HG03521 (cell line): ENCODE measurements around the gene PCDHGB3.
"Not testable (repeated sequence)": the region's sequence is repeated elsewhere in the genome, so short reads cannot be mapped to it uniquely, and the experiment has no call there.

Experiments
- ATAC-seq: cut with Tn5 transposase; IDR thresholded peaks from one replicate; pipeline ENCODE4 v1.9.1; 2021; ENCODE audit warnings: mild to moderate bottlenecking, moderate library complexity; ENCODE audit not compliant: unreplicated experiment

The PCDHGB3 gene

DNA sequence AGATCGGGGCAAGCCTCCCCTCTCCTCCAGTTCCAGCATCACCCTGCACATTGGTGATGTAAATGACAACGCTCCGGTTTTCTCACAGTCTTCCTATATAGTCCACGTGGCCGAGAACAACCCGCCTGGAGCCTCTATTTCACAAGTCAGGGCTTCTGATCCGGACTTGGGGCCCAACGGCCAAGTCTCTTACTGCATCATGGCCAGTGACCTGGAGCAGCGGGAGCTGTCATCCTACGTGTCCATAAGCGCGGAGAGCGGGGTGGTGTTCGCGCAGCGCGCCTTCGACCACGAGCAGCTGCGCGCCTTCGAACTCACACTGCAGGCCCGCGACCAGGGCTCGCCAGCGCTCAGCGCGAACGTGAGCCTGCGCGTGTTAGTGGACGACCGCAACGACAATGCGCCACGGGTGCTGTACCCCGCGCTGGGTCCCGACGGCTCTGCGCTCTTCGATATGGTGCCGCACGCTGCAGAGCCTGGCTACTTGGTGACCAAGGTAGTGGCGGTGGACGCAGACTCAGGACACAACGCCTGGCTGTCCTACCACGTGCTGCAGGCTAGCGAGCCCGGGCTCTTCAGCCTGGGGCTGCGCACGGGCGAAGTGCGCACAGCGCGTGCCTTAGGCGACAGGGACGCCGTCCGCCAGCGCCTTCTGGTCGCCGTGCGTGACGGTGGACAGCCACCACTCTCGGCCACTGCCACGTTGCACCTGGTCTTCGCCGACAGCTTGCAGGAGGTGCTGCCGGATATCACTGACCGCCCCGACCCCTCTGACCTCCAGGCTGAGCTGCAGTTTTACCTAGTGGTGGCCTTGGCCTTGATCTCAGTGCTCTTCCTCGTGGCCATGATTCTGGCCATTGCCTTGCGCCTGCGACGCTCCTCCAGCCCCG, 19.4 kb downstream of the PCDHGB3 start:
- no peak for ATAC-seq

- no peak for ATAC-seq
Observed at GRCh38 chr5:141392429-141393198, 22.6 kb downstream of the PCDHGB3 start, which contains the start of gene PCDHGA8. Gene PCDHGA8, plus strand, starts transcription at chr5:141392633. Its CDS starts 181 bp downstream, at chr5:141392814.

- no peak for ATAC-seq
Observed at GRCh38 chr5:141393267-141393666, 23.2 kb downstream of the PCDHGB3 start.

DNA sequence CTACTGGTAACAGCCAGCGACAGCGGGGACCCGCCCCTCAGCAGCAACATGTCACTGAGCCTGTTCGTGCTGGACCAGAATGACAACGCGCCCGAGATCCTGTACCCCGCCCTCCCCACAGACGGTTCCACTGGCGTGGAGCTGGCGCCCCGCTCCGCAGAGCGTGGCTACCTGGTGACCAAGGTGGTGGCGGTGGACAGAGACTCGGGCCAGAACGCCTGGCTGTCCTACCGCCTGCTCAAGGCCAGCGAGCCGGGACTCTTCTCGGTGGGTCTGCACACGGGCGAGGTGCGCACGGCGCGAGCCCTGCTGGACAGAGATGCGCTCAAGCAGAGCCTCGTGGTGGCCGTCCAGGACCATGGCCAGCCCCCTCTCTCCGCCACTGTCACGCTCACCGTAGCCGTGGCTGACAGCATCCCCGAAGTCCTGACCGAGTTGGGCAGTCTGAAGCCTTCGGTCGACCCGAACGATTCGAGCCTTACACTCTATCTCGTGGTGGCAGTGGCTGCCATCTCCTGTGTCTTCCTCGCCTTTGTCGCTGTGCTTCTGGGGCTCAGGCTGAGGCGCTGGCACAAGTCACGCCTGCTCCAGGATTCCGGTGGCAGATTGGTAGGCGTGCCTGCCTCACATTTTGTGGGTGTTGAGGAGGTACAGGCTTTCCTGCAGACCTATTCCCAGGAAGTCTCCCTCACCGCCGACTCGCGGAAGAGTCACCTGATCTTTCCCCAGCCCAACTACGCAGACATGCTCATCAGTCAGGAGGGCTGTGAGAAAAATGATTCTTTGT, 24.6 kb downstream of the PCDHGB3 start:
- ATAC-seq, result not testable (repeated sequence)

DNA sequence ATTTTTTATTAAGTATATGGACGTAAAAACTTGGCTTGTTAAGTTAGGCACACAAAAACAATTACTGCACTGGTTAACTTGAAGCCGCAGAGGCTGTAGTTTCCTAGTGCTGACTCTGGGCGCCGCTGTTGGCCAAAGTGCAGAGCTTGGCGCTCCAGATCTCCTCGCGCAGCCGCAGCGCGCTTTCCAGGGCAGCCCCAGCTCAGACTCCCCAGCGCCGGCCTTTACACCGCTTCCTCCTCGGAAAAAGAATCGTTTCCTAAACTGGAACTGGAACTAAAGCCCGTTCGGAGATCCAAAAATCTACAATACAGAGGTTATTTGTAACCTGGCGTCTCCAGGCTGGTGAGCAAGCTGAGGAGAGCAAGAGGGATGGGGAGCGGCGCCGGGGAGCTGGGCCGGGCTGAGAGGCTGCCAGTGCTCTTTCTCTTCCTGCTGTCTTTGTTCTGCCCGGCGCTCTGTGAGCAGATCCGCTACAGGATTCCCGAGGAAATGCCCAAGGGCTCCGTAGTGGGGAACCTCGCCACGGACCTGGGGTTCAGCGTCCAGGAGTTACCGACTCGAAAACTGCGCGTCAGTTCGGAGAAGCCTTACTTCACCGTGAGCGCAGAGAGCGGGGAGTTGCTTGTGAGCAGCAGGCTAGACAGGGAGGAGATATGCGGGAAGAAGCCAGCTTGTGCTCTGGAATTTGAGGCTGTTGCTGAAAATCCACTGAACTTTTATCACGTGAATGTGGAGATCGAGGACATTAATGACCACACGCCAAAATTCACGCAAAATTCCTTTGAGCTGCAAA, 27.9 kb downstream of the PCDHGB3 start, which contains the start of gene PCDHGB5:
TSS of gene PCDHGB5 (plus strand) at position 192 of the 796 bp plus-strand sequence. CDS start at position 373, 181 bp downstream.
- peak; percentile 97 for ATAC-seq

DNA sequence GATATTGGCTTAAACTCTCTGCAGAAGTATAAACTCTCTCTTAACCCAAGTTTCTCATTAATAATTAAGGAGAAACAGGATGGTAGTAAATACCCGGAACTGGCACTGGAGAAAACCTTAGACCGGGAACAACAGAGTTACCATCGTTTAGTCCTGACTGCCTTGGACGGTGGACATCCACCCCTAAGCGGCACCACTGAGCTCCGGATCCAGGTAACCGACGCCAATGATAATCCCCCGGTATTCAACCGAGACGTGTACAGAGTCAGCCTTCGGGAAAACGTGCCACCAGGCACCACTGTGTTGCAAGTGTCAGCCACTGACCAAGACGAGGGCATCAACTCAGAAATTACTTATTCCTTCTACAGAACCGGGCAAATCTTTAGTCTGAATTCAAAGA, 28.6 kb downstream of the PCDHGB3 start:
- no peak for ATAC-seq

DNA sequence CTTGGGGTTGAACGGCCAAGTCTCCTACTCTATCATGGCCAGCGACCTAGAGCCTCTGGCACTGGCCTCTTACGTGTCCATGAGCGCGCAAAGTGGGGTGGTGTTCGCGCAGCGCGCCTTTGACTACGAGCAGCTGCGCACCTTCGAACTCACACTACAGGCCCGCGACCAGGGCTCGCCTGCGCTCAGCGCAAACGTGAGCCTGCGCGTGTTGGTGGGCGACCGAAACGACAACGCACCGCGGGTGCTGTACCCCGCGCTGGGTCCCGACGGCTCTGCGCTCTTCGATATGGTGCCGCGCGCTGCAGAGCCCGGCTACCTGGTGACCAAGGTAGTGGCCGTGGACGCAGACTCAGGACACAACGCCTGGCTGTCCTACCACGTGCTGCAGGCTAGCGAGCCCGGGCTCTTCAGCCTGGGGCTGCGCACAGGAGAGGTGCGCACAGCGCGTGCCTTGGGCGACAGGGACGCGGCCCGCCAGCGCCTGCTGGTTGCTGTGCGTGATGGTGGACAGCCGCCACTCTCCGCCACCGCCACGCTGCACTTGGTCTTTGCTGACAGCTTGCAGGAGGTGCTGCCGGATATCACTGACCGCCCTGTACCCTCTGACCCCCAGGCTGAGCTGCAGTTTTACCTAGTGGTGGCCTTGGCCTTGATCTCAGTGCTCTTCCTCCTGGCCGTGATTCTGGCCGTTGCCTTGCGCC, 29.7 kb downstream of the PCDHGB3 start:
- ATAC-seq, result no peak

- no peak for ATAC-seq
Observed at GRCh38 chr5:141402553-141403243, 32.7 kb downstream of the PCDHGB3 start, which contains the start of gene PCDHGA9. Gene PCDHGA9, plus strand, starts transcription at chr5:141402778. Its CDS starts 175 bp downstream, at chr5:141402953.

GRCh38 chr5:141403387-141403786, 33.3 kb downstream of the PCDHGB3 start:
- no peak for ATAC-seq

DNA sequence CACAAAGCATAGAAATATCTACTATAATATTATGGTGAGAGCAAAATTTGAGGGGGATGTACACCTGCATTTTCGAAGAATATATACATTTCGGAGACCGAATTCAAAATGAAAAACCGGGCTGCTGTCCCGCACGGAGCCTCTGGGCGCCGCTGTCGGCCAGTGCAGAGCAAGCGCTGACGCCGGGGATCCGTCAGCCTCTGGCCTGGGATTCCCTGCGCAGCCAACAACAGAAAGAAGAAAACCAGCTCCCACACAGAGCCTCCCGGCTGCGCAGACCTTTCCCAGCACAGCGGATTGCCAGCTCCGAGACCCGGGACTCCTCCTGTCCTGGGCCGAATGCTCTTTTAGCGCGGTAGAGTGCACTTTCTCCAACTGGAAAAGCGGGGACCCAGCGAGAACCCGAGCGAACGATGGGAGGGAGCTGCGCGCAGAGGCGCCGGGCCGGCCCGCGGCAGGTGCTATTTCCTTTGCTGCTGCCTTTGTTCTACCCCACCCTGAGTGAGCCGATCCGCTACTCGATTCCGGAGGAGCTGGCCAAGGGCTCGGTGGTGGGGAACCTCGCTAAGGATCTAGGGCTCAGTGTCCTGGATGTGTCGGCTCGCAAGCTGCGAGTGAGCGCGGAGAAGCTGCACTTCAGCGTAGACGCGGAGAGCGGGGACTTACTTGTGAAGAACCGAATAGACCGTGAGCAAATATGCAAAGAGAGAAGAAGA, 37.9 kb downstream of the PCDHGB3 start, which contains the start of gene PCDHGB6:
TSS of gene PCDHGB6 (plus strand) at position 232 of the 716 bp plus-strand sequence. CDS start at position 414, 182 bp downstream.
- ATAC-seq, result not testable (repeated sequence)

DNA sequence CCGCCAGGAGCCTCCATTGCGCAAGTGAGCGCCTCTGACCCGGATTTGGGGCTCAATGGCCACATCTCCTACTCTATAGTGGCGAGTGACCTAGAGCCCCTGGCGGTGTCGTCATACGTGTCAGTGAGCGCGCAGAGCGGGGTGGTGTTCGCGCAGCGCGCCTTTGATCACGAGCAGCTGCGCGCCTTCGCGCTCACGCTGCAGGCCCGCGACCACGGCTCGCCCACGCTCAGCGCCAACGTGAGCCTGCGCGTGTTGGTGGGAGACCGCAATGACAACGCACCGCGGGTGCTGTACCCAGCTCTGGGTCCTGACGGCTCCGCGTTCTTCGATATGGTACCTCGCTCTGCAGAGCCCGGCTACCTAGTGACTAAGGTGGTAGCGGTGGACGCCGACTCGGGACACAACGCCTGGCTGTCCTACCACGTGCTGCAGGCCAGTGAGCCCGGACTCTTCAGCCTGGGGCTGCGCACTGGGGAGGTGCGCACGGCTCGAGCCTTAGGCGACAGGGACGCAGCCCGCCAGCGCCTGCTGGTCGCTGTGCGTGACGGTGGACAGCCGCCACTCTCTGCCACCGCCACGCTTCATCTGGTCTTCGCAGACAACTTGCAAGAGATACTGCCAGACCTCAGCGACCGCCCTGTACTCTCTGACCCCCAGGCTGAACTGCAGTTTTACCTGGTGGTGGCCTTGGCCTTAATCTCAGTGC, 39.7 kb downstream of the PCDHGB3 start:
- ATAC-seq, result no peak

DNA sequence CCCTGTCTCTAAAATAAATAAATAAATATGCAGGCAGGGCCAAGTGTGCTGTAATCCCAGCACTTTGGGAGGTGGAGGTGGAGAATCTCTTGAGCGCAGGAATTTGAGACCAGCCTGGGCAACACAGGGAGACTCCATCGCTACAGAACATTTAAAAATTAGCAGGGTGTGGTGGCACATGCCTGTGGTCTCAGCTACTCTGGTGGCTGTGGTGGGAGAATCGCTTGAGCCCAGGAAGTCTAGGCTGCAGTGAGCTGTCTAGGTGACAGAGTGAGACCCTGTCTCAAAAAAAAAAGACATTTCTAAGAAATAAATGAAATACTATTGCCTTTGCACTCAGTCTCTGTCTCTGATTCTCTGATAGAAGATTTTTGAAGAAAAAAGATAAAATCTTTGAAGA, 41.5 kb downstream of the PCDHGB3 start:
- no peak for ATAC-seq

DNA sequence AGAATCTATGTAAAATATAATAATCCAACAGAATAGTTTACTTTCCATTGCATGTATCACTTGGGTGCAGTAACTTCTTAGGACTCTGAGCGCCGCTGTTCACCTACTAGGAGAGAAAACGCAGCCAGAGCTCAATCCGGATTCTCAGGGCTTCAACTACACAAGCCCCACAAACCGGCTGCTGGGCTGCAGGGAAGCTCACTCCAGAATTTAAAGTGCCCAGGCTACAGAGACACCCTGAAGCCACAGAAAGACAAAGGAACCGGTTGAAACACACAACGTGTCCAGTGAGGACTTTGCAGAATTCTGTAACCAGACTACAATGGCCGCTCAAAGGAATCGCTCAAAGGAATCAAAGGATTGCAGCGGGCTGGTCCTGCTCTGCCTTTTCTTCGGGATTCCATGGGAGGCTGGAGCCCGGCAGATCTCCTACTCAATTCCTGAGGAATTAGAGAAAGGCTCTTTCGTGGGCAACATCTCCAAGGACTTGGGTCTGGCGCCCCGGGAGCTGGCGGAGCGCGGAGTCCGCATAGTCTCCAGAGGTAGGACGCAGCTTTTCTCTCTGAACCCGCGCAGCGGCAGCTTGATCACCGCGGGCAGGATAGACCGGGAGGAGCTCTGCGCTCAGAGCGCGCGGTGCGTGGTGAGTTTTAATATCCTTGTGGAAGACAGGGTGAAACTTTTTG, 43.0 kb downstream of the PCDHGB3 start, which contains the start of gene PCDHGA10:
TSS of gene PCDHGA10 (plus strand) at position 134 of the 686 bp plus-strand sequence. CDS start at position 323, 189 bp downstream.
- peak; percentile 83 for ATAC-seq

DNA sequence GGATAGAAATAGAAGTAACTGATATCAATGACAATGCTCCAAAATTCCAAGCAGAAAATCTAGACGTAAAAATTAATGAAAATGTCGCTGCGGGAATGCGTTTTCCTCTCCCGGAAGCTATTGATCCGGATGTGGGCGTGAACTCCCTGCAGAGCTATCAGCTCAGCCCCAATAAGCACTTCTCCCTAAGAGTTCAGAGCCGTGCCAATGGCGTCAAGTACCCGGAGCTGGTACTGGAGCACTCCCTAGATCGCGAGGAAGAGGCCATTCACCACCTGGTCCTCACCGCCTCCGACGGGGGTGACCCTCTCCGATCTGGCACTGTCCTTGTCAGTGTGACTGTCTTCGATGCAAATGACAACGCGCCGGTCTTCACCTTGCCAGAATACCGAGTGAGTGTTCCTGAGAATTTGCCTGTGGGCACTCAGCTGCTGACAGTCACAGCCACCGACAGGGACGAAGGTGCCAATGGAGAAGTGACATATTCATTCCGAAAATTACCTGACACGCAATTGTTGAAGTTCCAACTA, 43.6 kb downstream of the PCDHGB3 start:
- ATAC-seq, result no peak

- not testable (repeated sequence) for ATAC-seq
Observed at GRCh38 chr5:141414548-141415274, 44.7 kb downstream of the PCDHGB3 start.

GRCh38 chr5:141415275-141415618, 45.2 kb downstream of the PCDHGB3 start:
- ATAC-seq, result not testable (repeated sequence)
